HL-60 (cell line): ENCODE results near the gene SMYD2.

ENCODE experiments used
- DNase-seq, 2 experiments: peaks; one replicate each; pipeline ENCODE4 v3.0.0-alpha.2; 2010 to 2020; ENCODE audit warnings: low read depth in 1 of 2, low spot score in 1 of 2
- H3K27ac ChIP-seq: fragments of 250-450 bp; sonication (Bioruptor Pico); replicated peaks from 2 replicates; pipeline ENCODE4 v1.5.1; 2020; ENCODE audit warnings: mild to moderate bottlenecking, moderate library complexity
- H3K27me3 ChIP-seq: fragments of 250-450 bp; sonication (Bioruptor Pico); 2 replicates; pipeline ENCODE4 v1.5.1; 2021; ENCODE audit warnings: mild to moderate bottlenecking, moderate library complexity; ENCODE audit not compliant: insufficient read depth, poor library complexity, severe bottlenecking
- H3K4me3 ChIP-seq: replicated peaks from 2 replicates; pipeline ENCODE4 v1.5.1; 2011; ENCODE audit warnings: mild to moderate bottlenecking, control low read depth, low read length; ENCODE audit not compliant: insufficient read depth
- CTCF ChIP-seq: IDR thresholded peaks from one replicate; pipeline ENCODE4 v1.5.1; 2011; ENCODE audit warnings: low read length, control low read depth, inconsistent platforms; ENCODE audit not compliant: insufficient read depth
- GABPA ChIP-seq: IDR thresholded peaks from 2 replicates; pipeline ENCODE4 v1.6.1; 2012; ENCODE audit warnings: low read depth
- POLR2AphosphoS5 ChIP-seq: IDR thresholded peaks from 2 replicates; pipeline ENCODE4 v1.6.1; 2012; ENCODE audit warnings: low read depth
- REST ChIP-seq: IDR thresholded peaks from 2 replicates; pipeline ENCODE4 v1.6.1; 2012; ENCODE audit warnings: low read depth; ENCODE audit not compliant: insufficient replicate concordance
- SPI1 ChIP-seq: IDR thresholded peaks from 2 replicates; pipeline ENCODE4 v1.6.1; 2012; ENCODE audit warnings: low read depth, mild to moderate bottlenecking, borderline replicate concordance

SMYD2 gene

GRCh38 chr1:214349781-214350180, 68.8 kb downstream of the SMYD2 start:
- Histone ChIP-seq H3K4me3 (no peak overlapping the region), H3K27ac (no peak overlapping the region), H3K27me3 (no peaks in the 10 kb centered on the region)
- TF ChIP-seq POLR2AphosphoS5 (no peak), GABPA (no peak), SPI1 (no peak), REST (no peak), CTCF (no peak)
- no peak for DNase-seq

- no peak for DNase-seq
- no peaks in the 10 kb centered on the region for H3K27me3 ChIP-seq
- H3K27ac ChIP-seq, result no peak overlapping the region
- TF ChIP-seq GABPA, result no peak
- TF ChIP-seq POLR2AphosphoS5, result no peak
- H3K4me3 ChIP-seq, result no peak overlapping the region
These were observed 70.8 kb downstream of the SMYD2 start for GRCh38 chr1:214351551-214352277.

- H3K4me3 ChIP-seq, result no peak overlapping the region
- H3K27me3 ChIP-seq, result no peaks in the 10 kb centered on the region
- DNase-seq, result no peak
- no peak for TF ChIP-seq SPI1
- TF ChIP-seq POLR2AphosphoS5, result no peak
- no peak for TF ChIP-seq REST
- TF ChIP-seq CTCF, result no peak
- TF ChIP-seq GABPA, result no peak
- no peak overlapping the region for H3K27ac ChIP-seq
These were observed 71.9 kb downstream of the SMYD2 start for GRCh38 chr1:214352838-214353237.

GRCh38 chr1:214354440-214355148, 73.6 kb downstream of the SMYD2 start:
- H3K27me3 ChIP-seq, result no peaks in the 10 kb centered on the region
- DNase-seq, result no peak

More at GRCh38 chr1:214354440-214355148, 73.6 kb downstream of the SMYD2 start:
- no peak overlapping the region for H3K27ac ChIP-seq
- TF ChIP-seq CTCF (no peak), POLR2AphosphoS5 (no peak), SPI1 (no peak), REST (no peak), GABPA (no peak)
- H3K4me3 ChIP-seq, result no peak overlapping the region
